Activated CD8-positive, alpha-beta memory T cell treated with anti-CD3 and anti-CD28 coated beads for 1 hour (primary cell): ENCODE data around the gene FABP3.

Source experiments
- DNase-seq, 2 donors: peaks; one replicate each; pipeline ENCODE4 v3.0.0-alpha.2; 2020; ENCODE audit warnings: low read depth in 1 of 2; ENCODE audit errors: extremely low read depth in 1 of 2

Gene FABP3

DNA sequence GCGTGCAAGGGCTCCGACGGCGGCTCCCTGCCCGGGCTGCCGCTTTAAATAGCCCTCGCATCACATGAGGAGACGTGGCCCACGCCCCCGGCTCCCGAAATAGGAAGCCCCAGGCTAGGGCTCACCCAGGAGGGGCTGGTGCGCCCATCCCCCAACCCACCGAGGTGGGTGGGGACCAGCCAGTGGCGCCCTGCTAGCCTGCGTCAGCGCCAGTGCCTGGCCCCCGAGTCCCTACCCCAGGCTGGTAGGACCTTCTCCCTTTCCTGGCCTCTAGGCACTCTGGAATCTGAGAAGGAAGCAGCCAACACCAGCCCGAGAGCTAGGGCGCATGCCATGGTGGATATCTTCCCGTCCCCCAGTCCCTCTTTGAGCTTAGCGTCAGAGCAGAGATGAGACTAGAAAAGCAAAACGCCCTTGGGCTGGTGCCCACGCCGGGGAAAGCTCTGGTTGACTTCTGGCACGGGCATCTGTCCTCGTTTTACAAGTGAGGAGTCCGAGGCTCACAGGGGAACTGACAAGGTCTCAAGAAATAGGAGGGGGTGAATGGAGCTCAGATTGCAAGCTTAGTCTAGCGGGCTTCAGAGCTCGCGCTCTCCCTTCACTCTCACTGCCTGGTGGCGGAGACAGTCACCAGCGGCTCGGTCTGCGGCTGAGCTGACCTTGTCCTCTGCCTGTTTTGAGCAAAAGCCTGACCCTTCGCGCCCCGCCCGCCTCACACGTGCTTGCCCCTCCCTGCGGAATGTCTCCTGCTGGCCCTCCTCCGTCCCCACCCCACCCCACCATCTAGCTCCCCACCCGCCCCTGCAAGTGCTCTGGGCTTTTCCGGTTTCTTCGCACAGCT is at the start of gene FABP3:
Gene FABP3 (minus strand): TSS at position 21 of the 841 bp plus-strand sequence. CDS start 62 bp downstream, outside the sequence.
- no peak for DNase-seq

GRCh38 chr1:31421371-31422040 is 48.6 kb upstream of the FABP3 start:
- no peak for DNase-seq

DNA sequence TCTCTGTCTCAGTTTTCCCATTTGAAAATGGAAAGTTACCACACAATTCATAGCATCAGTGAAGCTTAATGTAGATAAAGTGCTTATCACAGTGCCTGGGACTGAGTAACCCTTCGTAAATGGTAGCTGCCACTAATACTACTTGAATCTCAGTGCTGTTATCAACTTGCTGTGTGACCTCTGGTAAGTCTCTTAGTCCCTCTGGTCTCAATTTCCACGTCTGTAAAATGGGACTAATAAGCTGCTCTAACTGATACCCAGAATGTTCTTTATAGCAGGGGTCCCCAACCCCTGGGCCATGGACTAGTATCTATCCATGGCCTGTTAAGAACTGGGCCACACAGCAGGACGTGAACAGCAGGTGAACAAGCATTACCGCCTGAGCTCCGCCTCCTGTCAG is 47.8 kb upstream of the FABP3 start:
- DNase-seq, result no peak

- DNase-seq, result no peak
Measured at GRCh38 chr1:31418626-31419323, 45.9 kb upstream of the FABP3 start.

- no peak for DNase-seq
Measured at GRCh38 chr1:31417148-31417547, 44.3 kb upstream of the FABP3 start.

DNA sequence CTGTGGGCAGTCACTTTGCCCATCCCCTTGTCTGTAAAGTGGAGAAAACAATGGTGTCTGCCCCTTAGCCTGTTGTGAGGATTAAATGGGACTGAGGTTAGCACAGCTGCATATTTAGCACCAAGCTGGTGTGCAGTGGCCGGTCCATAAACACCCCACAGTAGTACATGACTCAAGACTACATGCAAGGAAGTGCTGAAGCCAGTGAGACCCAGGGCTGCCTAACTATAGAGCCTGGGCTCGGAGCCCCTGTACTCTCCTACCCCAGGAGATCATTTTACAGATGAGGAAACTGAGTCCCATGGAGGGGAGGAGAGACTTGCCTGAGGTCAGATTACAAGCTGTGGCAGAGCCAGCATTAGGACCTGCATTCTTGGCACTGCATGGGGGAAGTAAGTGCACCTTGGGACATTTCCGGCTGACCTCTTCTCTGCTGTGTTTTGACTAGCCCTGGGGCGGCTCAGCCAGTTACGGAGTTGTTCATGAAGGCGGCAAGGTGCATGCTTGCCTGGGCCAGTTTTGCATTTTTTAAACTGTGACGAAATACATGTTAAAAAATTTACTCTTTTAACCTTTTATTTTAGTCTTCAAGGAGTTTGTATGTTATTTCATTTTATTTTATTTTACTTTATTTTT is 43.3 kb upstream of the FABP3 start:
- no peak for DNase-seq

DNA sequence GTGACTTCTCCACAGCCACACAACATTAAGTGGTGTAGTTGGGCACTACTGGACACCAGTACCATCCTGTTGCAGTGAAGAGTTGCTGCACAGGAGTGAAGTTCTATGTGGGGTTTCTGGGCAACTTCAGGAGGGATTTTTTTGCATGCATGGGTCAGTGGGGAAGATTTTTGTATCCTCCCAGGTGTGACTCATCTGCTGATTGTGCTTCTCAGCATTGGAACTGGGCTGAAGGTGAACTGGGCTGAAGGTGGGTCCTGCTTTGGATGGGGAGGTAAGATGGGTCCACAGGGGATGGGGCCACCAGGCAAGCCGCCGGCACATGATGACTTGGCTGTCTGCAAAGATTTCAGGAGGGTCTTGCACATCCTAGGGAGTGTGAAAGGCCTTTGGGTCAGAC is 42.8 kb upstream of the FABP3 start:
- DNase-seq, result no peak

- DNase-seq, result no peak
Measured at GRCh38 chr1:31414980-31415370, 42.1 kb upstream of the FABP3 start.

GRCh38 chr1:31413405-31414001 is 40.6 kb upstream of the FABP3 start:
- peak in 1 of 2 donors; percentile 8 for DNase-seq

DNA sequence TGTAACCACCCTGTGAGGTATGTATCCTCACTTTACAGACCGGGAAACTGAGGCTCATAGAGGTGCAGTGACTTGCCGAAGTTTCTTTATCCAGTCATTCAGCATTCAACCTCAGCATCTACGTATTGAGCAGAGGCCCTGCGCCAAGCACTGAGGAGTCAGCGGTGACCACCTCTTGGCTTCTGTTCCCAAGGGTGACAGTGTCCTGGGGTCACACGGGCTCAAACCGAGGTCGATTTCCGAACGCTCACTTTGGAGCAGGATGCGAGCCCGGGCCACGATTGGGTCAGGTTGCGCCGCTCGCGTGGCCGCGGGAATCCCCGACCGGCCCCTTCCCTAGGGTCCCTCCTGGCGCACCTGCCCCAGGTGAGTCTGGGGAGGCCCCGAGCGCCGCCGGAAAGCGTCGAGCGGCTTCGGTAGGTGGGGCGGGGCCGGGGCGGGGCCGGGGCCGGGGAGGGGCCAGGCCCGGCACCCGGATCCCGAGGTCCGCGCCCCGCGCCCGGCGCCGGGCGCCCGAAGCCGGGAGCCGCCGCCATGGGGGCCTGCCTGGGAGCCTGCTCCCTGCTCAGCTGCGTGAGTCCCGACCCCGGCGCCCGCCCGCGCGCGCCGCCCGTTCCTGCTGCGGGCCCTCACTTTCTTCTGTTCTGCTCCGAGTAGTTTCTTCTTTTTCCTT is 40.0 kb upstream of the FABP3 start, which contains the start of gene SERINC2:
Gene SERINC2 (plus strand): TSS at position 482 of the 673 bp plus-strand sequence. CDS start 53 bp downstream, at position 535.
- no peak for DNase-seq

DNA sequence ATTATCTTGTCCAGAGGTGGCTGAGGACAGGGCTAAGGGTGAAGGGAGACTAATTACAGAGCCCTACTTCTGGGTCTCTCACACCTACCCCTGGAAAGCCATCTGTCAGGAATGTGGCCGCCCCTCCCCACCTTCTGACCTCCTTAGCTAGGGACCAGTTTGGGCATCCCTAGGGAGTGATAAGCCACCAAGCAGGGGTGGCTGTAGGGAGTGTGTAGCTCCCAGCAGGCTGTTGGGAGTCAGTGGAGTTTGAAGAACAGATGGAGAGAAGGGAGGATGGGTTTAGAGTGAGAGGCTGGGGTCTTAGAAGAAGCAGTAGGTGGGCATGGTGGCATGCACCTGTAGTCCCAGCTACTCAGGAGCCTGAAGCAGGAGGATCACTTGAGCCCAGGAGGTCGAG is 39.3 kb upstream of the FABP3 start:
- DNase-seq, result no peak

DNA sequence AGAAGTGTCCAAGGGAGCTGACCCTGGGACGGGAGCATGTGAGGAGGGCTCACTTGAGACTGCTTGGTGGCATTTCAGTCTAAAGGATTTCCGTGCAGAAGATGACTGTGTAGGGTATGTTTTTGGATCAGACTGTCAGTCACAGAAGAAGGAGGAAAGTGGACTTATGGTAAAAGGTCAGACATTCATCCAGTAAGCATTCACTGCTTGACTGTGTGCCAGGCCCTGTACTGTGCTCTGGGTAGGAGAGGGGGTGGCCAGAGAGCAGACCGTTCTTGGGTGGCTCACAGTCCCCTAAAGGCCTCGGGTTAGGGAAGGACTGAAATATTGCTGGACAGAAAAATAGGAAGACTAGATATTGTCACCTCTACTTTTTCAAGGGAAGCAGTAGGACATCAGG is 38.0 kb upstream of the FABP3 start:
- DNase-seq, result no peak

DNA sequence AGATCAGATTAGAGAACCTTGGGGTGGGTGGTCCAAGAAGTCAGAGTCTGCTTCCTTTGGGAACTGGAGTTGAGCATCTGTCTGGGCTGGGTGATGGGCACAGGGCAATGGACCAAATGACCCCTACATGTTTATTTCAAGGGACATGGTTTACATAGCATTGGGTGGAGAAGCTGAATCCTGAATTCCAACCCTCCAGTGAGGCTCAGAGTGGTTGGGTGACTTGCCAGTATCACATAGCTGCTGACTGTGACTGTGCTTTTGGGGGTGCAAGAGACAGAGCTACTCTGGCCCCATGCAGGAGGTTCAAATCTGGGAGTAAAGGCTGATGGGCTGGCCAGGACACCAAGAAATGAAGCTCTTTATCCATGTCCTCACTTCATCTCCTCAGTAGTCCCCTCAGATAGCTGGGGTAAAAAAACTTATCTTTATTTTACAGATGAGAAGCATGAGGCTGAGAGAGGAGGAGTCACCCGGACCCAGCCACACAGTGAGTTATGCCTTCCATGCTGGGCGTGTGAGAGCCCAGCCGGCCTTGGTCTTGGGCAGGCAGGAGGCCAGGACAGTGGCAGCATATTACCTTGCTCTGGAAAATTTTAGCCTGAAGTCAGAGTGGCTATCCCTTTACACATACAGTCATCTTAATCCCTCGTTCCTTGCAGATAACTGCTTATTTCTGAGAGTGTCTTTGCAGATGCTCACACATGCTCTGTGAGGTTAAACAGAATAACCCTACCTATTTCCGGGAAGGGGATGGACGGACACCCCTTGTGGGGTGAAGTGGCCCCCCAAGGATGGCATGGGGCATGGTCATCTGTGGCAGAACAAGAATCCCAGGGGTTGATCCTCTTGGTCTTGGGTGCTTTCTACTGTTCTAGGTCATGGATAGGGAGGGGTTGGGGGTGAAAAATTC is 37.3 kb upstream of the FABP3 start:
- no peak for DNase-seq

GRCh38 chr1:31408788-31409318 is 36.0 kb upstream of the FABP3 start:
- DNase-seq, result no peak

DNA sequence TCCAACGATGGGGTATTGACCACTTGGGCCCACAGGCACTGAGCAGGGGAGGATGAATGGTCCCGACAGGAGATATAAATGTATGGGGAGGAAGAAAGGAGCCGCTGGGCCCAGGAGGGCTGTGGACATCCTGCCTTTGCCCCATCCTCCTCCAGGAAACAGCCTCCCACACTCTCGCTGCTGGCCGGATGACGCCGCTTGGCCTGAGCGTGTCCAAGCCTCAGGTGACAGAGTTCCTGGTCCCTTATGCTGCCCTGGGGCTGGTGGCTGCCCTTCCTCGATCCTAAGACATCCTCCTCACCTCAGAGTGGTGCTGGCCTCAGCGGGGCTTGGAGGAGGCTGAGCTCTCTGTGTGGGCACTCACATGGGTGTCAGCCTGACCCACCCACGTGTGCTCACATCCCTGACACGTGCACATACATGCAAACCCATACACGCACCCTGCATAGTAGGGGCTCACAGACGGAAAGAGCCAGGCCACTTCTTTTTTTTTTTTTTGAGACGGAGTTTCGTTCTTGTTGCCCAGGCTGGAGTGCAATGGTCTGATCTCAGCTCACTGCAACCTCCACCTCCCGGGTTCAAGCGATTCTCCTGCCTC is 34.3 kb upstream of the FABP3 start:
- no peak for DNase-seq

DNA sequence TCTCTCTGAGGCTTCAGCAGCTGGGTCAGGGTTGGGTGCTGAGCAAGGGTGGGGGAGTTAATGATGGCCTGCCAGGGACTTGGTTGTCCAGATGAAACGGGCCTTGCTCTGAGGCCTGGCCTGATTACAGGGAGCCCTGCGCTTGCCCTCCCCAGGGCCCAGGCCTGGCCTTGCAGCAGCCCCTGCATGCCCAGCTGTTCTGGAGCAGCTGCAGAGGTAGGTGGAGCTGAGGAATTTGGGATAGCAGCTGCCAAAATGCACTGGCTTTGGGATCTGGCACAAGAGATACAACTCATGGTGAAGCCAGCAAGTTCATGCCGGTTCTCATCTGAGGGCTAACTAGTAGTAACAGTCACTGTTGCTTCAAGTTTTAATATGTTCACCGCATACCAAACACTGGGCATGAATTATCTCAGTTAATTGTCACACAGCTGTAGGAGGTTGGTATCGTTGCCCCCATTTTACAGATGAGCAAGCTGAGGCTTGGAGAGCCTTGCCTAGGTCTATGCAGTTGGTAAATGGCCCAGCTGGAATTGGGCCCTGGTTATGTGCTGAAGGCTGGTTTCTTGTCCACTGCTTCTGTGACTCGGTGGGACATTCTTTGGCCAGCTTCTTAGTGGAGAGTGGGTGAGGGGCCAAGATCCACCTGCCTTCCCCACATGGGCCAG is 32.8 kb upstream of the FABP3 start:
- no peak for DNase-seq

DNA sequence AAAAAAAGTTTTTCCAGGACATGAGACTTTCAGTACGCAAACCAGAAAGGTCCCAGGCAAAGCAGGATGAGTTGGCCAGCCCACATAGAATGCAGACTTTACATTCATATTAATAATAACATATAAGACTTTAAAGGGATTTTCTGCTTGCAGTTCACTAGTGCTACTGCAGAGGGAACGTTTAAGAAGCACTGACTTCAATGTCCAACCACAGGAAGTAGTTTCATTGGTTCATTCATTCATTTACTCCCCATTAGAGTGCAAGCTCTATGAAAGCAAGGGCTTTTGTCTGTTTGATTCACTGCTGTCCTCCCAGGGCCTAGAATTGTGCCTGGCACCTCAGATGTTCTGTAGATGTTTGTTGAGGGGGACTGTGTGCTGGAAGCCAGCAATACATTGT is 28.4 kb upstream of the FABP3 start:
- no peak for DNase-seq

DNA sequence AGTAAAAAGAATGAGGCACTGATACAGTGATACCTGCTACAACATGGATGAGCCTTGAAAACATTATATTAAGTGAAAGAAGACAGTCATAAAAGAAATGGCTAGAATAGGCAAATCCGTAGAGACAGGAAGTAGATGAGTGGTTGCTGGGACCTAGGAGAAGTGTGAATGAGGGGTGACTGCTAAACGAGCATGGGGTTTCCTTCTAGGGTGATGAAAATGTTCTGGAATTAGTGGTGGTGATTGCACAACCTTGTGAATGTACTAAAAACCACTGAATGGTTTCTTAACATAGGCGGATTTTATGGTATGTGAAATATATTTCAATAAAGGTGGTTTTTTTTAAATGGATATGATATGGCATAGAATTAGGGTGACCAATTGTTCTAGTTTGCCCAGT is 27.5 kb upstream of the FABP3 start:
- DNase-seq, result no peak
